SK-N-SH (cell line): ENCODE results near the gene CCNJL. TPM values are rescaled to one million over a fixed set of nuclear protein-coding genes. Genes with fewer than 3 reads are reported as not detected.

Source experiments
- CTCF ChIA-PET: fragments of 300-600, 350-600 bp; formaldehyde crosslinking; extraction: SDS; loops from one replicate; lab custom pipeline; 2021; lab: Yijun Ruan, JAX
- POLR2A ChIA-PET: fragments of 350-600 bp; sonication (Branson Sonifier 250); formaldehyde crosslinking; extraction: SDS; loops from one replicate; lab custom pipeline; 2020; ENCODE audit warnings: antibody characterized with exemption, inconsistent platforms; lab: Yijun Ruan, JAX
- DNase-seq: peaks from one replicate; pipeline ENCODE4 v3.0.0; 2012
- H2AFZ ChIP-seq: fragments of 200-600 bp; sonication (generic); 2 replicates; pipeline ENCODE4 v1.8.1; 2016; ENCODE audit warnings: antibody characterized with exemption, mild to moderate bottlenecking, low read depth
- H3F3A ChIP-seq: fragments of 200-600 bp; sonication (generic); replicated peaks from 2 replicates; pipeline ENCODE3; 2016; ENCODE audit warnings: antibody characterized with exemption, mild to moderate bottlenecking; ENCODE audit not compliant: insufficient read depth
- H3K27ac ChIP-seq, 2 experiments: fragments of 200-500 bp in 1 of 2; fragments of 200-600 bp in 1 of 2; sonication (Bioruptor generic) in 1 of 2; sonication (generic), shearing (Covaris generic) in 1 of 2; 2 replicates each; pipeline versions ENCODE4 v1.5.1 to v1.6.1; 2014 to 2016; ENCODE audit warnings: low read depth in 2 of 2, inconsistent platforms in 1 of 2, low read length in 1 of 2, mild to moderate bottlenecking in 1 of 2, mixed read lengths in 1 of 2
- H3K27me3 ChIP-seq: fragments of 200-600 bp; sonication (generic), shearing (Covaris generic); 2 replicates; pipeline ENCODE4 v1.6.1; 2016; ENCODE audit warnings: mixed run types; ENCODE audit not compliant: insufficient read depth
- H3K36me3 ChIP-seq, 2 experiments: fragments of 200-500 bp in 1 of 2; fragments of 200-600 bp in 1 of 2; sonication (Bioruptor generic) in 1 of 2; sonication (generic) in 1 of 2; replicated peaks in 1 of 2; 2 replicates each; pipeline versions ENCODE3 to v1.5.1; 2014 to 2016; ENCODE audit warnings: low read length in 1 of 2, mild to moderate bottlenecking in 1 of 2; ENCODE audit not compliant: insufficient read depth in 2 of 2, control insufficient read depth in 1 of 2
- H3K4me1 ChIP-seq, 2 experiments: fragments of 200-500 bp in 1 of 2; fragments of 200-600 bp in 1 of 2; sonication (Bioruptor generic) in 1 of 2; sonication (generic), shearing (Covaris generic) in 1 of 2; 2 replicates each; pipeline versions ENCODE4 v1.5.1 to v1.6.1; 2014 to 2016; ENCODE audit warnings: low read depth in 1 of 2, low read length in 1 of 2, mixed run types in 1 of 2; ENCODE audit not compliant: insufficient read depth in 2 of 2, control insufficient read depth in 1 of 2
- H3K4me2 ChIP-seq: fragments of 200-600 bp; sonication (generic), shearing (Covaris generic); 2 replicates; pipeline ENCODE4 v1.6.1; 2017; ENCODE audit warnings: mixed run types
- H3K4me3 ChIP-seq, 2 experiments: fragments of 200-500 bp in 1 of 2; fragments of 200-600 bp in 1 of 2; sonication (Bioruptor generic) in 1 of 2; sonication (generic), shearing (Covaris generic) in 1 of 2; 2 replicates each; pipeline versions ENCODE4 v1.5.1 to v1.8.1; 2014 to 2016; ENCODE audit warnings: low read depth in 2 of 2, inconsistent platforms in 1 of 2, low read length in 1 of 2, mild to moderate bottlenecking in 1 of 2, mixed read lengths in 1 of 2, moderate library complexity in 1 of 2
- H3K79me2 ChIP-seq: fragments of 200-600 bp; sonication (generic); 2 replicates; pipeline ENCODE4 v1.8.1; 2017; ENCODE audit warnings: mild to moderate bottlenecking; ENCODE audit not compliant: insufficient read depth
- H3K9ac ChIP-seq: fragments of 200-600 bp; sonication (generic); 2 replicates; pipeline ENCODE4 v1.6.1; 2017; ENCODE audit warnings: mixed run types
- H3K9me2 ChIP-seq: fragments of 200-600 bp; sonication (generic); 2 replicates; pipeline ENCODE4 v1.6.1; 2017; ENCODE audit warnings: mixed run types
- H3K9me3 ChIP-seq: fragments of 200-600 bp; sonication (generic); 2 replicates; pipeline ENCODE4 v1.6.1; 2017; ENCODE audit warnings: mixed run types, mild to moderate bottlenecking, moderate library complexity
- H4K20me1 ChIP-seq: fragments of 200-600 bp; sonication (generic); 2 replicates; pipeline ENCODE4 v1.6.1; 2017; ENCODE audit warnings: mild to moderate bottlenecking, mixed run types; ENCODE audit not compliant: insufficient read depth
- CHD2 ChIP-seq: fragments of 150-350 bp; IDR thresholded peaks from 2 replicates; pipeline ENCODE4 v1.6.1; 2018; ENCODE audit warnings: low read length; ENCODE audit not compliant: partially characterized antibody
- FOSL2 ChIP-seq: IDR thresholded peaks from 2 replicates; pipeline ENCODE4 v1.4.0; 2012; ENCODE audit warnings: low read depth, mild to moderate bottlenecking, moderate library complexity, borderline replicate concordance
- FOXM1 ChIP-seq: IDR thresholded peaks from 2 replicates; pipeline ENCODE4 v1.4.0; 2012; ENCODE audit warnings: low read depth, mild to moderate bottlenecking
- GABPA ChIP-seq: IDR thresholded peaks from 2 replicates; pipeline ENCODE4 v1.4.0; 2012; ENCODE audit warnings: low read depth, mild to moderate bottlenecking
- GATA2 ChIP-seq: sonication (generic); formaldehyde crosslinking; IDR thresholded peaks from 2 replicates; pipeline ENCODE4 v1.5.0; 2020; ENCODE audit warnings: mild to moderate bottlenecking, missing genetic modification reagents
- JUND ChIP-seq: IDR thresholded peaks from 2 replicates; pipeline ENCODE4 v1.4.0; 2012
- POLR2AphosphoS5 ChIP-seq: IDR thresholded peaks from 2 replicates; pipeline ENCODE4 v1.6.1; 2012; ENCODE audit warnings: low read depth, low read length
- RCOR1 ChIP-seq: fragments of 150-350 bp; IDR thresholded peaks from 2 replicates; pipeline ENCODE4 v1.6.1; 2017; ENCODE audit warnings: antibody characterized with exemption, low read length
- SIN3A ChIP-seq: IDR thresholded peaks from 2 replicates; pipeline ENCODE4 v1.6.1; 2012; ENCODE audit warnings: low read depth, mild to moderate bottlenecking, low read length, moderate library complexity, borderline replicate concordance
- SMC3 ChIP-seq: IDR thresholded peaks from 2 replicates; pipeline ENCODE4 v1.6.1; 2012; ENCODE audit warnings: low read depth, low read length, improper control_type of control experiment
- TCF12 ChIP-seq: IDR thresholded peaks from 2 replicates; pipeline ENCODE4 v1.4.0; 2012
- USF1 ChIP-seq: IDR thresholded peaks from 2 replicates; pipeline ENCODE4 v1.4.0; 2012; ENCODE audit warnings: low read depth, borderline replicate concordance
- WGBS: methylation state at CpG from one replicate; pipeline ENCODE4 v1.1.6; 2017; ENCODE audit warnings: low lambda C conversion rate; 5-methylcytosine and 5-hydroxymethylcytosine counted together
- polyA plus RNA-seq, 3 experiments: library from polyadenylated mRNA; depleted of rRNA; stranded (reverse); fragments of >200 nt; gene quantifications; 2 replicates each; pipeline ENCODE4 v1.2.3, GENCODE V29; 2012
- TF ChIP-seq, protein P1 (sequence below): IDR thresholded peaks from 2 replicates; pipeline ENCODE4; 2012
- TF ChIP-seq, protein P2 (sequence below): fragments of 150-350 bp; IDR thresholded peaks from 2 replicates; pipeline ENCODE4 v1.6.1; 2017; ENCODE audit warnings: antibody characterized with exemption, low read length, low read depth, borderline replicate concordance

The CCNJL gene
- polyA plus RNA-seq, 1 of the 3 experiments (the other 2 are of a cell fraction), result 7.1 TPM

DNA sequence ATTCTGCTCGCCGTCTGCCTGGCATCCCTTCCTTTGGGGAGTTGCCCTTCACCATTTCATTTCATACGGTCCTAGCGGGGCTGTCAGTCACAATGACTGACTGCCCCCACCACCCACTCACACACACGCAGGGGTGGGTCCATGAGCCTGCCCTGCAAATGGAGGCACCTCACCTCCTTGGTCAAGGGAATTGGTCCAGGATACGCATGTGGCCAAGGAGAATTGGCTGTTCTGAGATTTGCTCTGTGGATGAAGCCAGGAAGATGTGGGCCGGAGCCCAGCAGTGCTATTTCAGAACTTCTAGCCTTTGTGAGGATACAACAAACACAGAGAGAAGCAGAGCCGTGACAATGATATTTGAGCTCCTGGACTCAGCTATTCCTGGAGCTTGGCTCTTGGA lies 41.0 kb upstream of the CCNJL start:
- Histone ChIP-seq H3K9ac (no peak overlapping the region), H4K20me1 (no peaks in the 10 kb centered on the region), H3K9me2 (no peaks in the 10 kb centered on the region), H3K27me3 (no peaks in the 10 kb centered on the region), H3K4me3 (no peak overlapping the region), H2AFZ (no peak overlapping the region), H3K4me1 (no peaks in the 10 kb centered on the region), H3K36me3 (no peaks in the 10 kb centered on the region), H3K79me2 (no peaks in the 10 kb centered on the region), H3F3A (no peaks in the 10 kb centered on the region), H3K9me3 (no peaks in the 10 kb centered on the region), H3K4me2 (no peak overlapping the region), H3K27ac (no peak overlapping the region)
- TF ChIP-seq FOSL2, result no peak
- TF ChIP-seq, protein P1, sequence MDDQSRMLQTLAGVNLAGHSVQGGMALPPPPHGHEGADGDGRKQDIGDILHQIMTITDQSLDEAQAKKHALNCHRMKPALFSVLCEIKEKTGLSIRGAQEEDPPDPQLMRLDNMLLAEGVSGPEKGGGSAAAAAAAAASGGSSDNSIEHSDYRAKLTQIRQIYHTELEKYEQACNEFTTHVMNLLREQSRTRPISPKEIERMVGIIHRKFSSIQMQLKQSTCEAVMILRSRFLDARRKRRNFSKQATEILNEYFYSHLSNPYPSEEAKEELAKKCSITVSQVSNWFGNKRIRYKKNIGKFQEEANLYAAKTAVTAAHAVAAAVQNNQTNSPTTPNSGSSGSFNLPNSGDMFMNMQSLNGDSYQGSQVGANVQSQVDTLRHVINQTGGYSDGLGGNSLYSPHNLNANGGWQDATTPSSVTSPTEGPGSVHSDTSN, result peak; percentile 36; the same call in 1 of the 2 replicates
- ChIA-PET POLR2A (interaction anchor here (0.6 kb wide), 1 partner anchor 40 kb away, joined by 4 read pairs; no protein-coding TSS in a partner anchor), CTCF (no interaction called here)
- DNase-seq, result no peak
- 91% methylated on average over 8 of the region's 8 CpGs for WGBS

DNA sequence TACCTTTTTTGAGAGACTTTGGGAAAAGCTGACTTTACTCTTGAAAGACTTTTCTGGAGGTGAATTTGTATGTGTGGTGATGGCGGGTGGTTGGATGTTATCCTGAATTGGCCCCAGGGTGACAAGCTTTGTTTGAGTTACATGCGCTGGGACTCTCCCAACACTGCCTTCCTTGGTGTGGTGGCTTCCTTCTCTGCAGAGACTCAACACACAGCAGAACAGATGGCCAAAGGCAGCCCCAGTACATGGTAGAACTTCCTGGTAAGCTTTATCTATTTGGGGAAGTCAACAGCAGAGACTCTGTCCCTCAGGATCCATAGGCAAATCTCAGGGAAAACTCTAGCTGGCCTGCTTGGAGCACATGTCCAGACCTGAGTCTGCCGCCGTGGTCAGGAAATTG lies 39.9 kb upstream of the CCNJL start:
- no peaks in the 10 kb centered on the region for H3K36me3 ChIP-seq
- POLR2A ChIA-PET, result no interaction called here
- no peaks in the 10 kb centered on the region for H3K9me3 ChIP-seq
- H3K79me2 ChIP-seq, result no peaks in the 10 kb centered on the region
- H3K27me3 ChIP-seq, result no peaks in the 10 kb centered on the region
- no peaks in the 10 kb centered on the region for H4K20me1 ChIP-seq
- no peak overlapping the region for H3K27ac ChIP-seq
- no peak overlapping the region for H3K9ac ChIP-seq
- H3F3A ChIP-seq, result no peaks in the 10 kb centered on the region
- WGBS, result 91% methylated on average over 4 of the region's 4 CpGs
- CTCF ChIA-PET, result interaction anchor here (1.0 to 2.8 kb wide), 3 partner anchors 109 to 331 kb away, joined by 3 to 13 read pairs (median 5); no protein-coding TSS in a partner anchor
- H3K9me2 ChIP-seq, result no peaks in the 10 kb centered on the region
- H3K4me2 ChIP-seq, result no peak overlapping the region
- DNase-seq, result no peak
- no peak for TF ChIP-seq SIN3A
- no peak for TF ChIP-seq SMC3
- TF ChIP-seq, protein P2, sequence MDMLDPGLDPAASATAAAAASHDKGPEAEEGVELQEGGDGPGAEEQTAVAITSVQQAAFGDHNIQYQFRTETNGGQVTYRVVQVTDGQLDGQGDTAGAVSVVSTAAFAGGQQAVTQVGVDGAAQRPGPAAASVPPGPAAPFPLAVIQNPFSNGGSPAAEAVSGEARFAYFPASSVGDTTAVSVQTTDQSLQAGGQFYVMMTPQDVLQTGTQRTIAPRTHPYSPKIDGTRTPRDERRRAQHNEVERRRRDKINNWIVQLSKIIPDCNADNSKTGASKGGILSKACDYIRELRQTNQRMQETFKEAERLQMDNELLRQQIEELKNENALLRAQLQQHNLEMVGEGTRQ, result no peak
- no peak for TF ChIP-seq RCOR1
- no peak for TF ChIP-seq USF1
- no peak for TF ChIP-seq GABPA
- no peak for TF ChIP-seq JUND
- TF ChIP-seq POLR2AphosphoS5, result no peak
- no peak for TF ChIP-seq CHD2
- TF ChIP-seq FOXM1, result no peak
- TF ChIP-seq, protein P1, result no peak
- TF ChIP-seq TCF12, result no peak
- no peak for TF ChIP-seq GATA2 (CRISPR knock-in tag)
- TF ChIP-seq, all 33 proteins: peak for 0
- Histone ChIP-seq H3K4me3 (no peak overlapping the region), H2AFZ (no peak overlapping the region), H3K4me1 (no peaks in the 10 kb centered on the region)
